ENCODE data around the gene CCL13.

- TF ChIP-seq FOXM1 (IDR thresholded peaks at IDR 0.05; ENCODE audit: low read depth, low read length) (no peak), EP300 (IDR thresholded peaks at IDR 0.05; ENCODE audit: borderline replicate concordance in 1 of 2, control insufficient read depth in 1 of 2, low read depth in 2 of 2, low read length in 2 of 2) (no peak), EZH2 (IDR thresholded peaks at IDR 0.05; ENCODE audit: borderline replicate concordance, control insufficient read depth, low read depth, low read length) (no peak), ZNF274 (IDR thresholded peaks at IDR 0.05; ENCODE audit: insufficient read depth, insufficient read length) (no peak), SRF (IDR thresholded peaks at IDR 0.05; ENCODE audit: low read depth in 2 of 2, low read length in 2 of 2) (no peak)
- TF ChIP-seq, protein P1, sequence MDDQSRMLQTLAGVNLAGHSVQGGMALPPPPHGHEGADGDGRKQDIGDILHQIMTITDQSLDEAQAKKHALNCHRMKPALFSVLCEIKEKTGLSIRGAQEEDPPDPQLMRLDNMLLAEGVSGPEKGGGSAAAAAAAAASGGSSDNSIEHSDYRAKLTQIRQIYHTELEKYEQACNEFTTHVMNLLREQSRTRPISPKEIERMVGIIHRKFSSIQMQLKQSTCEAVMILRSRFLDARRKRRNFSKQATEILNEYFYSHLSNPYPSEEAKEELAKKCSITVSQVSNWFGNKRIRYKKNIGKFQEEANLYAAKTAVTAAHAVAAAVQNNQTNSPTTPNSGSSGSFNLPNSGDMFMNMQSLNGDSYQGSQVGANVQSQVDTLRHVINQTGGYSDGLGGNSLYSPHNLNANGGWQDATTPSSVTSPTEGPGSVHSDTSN (IDR thresholded peaks at IDR 0.05; ENCODE audit: insufficient replicate concordance, low read depth, low read length) = no peak
- TF ChIP-seq, protein P2, sequence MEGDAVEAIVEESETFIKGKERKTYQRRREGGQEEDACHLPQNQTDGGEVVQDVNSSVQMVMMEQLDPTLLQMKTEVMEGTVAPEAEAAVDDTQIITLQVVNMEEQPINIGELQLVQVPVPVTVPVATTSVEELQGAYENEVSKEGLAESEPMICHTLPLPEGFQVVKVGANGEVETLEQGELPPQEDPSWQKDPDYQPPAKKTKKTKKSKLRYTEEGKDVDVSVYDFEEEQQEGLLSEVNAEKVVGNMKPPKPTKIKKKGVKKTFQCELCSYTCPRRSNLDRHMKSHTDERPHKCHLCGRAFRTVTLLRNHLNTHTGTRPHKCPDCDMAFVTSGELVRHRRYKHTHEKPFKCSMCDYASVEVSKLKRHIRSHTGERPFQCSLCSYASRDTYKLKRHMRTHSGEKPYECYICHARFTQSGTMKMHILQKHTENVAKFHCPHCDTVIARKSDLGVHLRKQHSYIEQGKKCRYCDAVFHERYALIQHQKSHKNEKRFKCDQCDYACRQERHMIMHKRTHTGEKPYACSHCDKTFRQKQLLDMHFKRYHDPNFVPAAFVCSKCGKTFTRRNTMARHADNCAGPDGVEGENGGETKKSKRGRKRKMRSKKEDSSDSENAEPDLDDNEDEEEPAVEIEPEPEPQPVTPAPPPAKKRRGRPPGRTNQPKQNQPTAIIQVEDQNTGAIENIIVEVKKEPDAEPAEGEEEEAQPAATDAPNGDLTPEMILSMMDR (IDR thresholded peaks at IDR 0.05 in 2 of 3, conservative IDR thresholded peaks at IDR 0.05 in 1 of 3; ENCODE audit: control insufficient read depth in 2 of 3, extremely low read depth in 1 of 3, insufficient read depth in 1 of 3, low read depth in 3 of 3, low read length in 3 of 3) = no peak
Measured at GRCh38 chr17:34398990-34399389, 42.7 kb downstream of the CCL13 start.

Measured in GM12878 (cell line).